Gastrocnemius medialis (tissue), 4 donors: Measurements from ENCODE around the gene EXOC7. TPM values are rescaled to one million over a fixed set of nuclear protein-coding genes. Genes with fewer than 3 reads are reported as not detected.
A peak's percentile ranks its signal among the peaks of the same experiment; 100 is the strongest.

Experiments used
- ATAC-seq, 2 donors: fragments of 150-250 bp; one replicate each; pipeline ENCODE4 v1.9.1; 2016
- DNase-seq, 2 donors: peaks; one replicate each; pipeline ENCODE4 v3.0.0-alpha.2; 2019
- H3K27ac ChIP-seq, 4 donors: fragments of 200-600 bp; sonication (generic); 1 replicate in 1 of 4; 2 replicates in 3 of 4; pipeline ENCODE4 v1.5.1; 2016 to 2018; ENCODE audit warnings: mild to moderate bottlenecking in 2 of 4, moderate library complexity in 1 of 4
- H3K27me3 ChIP-seq, 3 donors: fragments of 200-600 bp; sonication (generic) in 2 of 3; 1 replicate in 1 of 3; 2 replicates in 2 of 3; pipeline versions ENCODE4 v1.5.1 to v1.6.0; 2016 to 2019; ENCODE audit warnings: mild to moderate bottlenecking in 1 of 3, moderate library complexity in 1 of 3
- H3K36me3 ChIP-seq, 2 donors: fragments of 200-600 bp; sonication (generic) in 1 of 2; one replicate each; pipeline ENCODE4 v1.5.1; 2017 to 2018
- H3K4me1 ChIP-seq, 2 donors: fragments of 200-600 bp; sonication (generic) in 1 of 2; one replicate each; pipeline ENCODE4 v1.5.1; 2016 to 2017; ENCODE audit warnings: mild to moderate bottlenecking in 2 of 2
- H3K4me3 ChIP-seq, 4 donors: fragments of 200-600 bp; sonication (generic) in 3 of 4; 1 replicate in 1 of 4; 2 replicates in 3 of 4; pipeline ENCODE4 v1.5.1; 2016 to 2019; ENCODE audit warnings: mild to moderate bottlenecking in 2 of 4
- H3K9me3 ChIP-seq, 3 donors: fragments of 200-600 bp; sonication (generic) in 2 of 3; 1 replicate in 1 of 3; 2 replicates in 2 of 3; pipeline ENCODE4 v1.5.1; 2016 to 2019
- CTCF ChIP-seq, 5 experiments: fragments of 450-650 bp in 3 of 5; fragments of 200-600 bp in 2 of 5; sonication (generic) in 2 of 5; IDR thresholded peaks in 4 of 5; conservative IDR thresholded peaks in 1 of 5; 1 replicate in 4 of 5; 2 replicates in 1 of 5; pipeline ENCODE4 v1.5.1; 2016 to 2019; ENCODE audit warnings: antibody characterized with exemption in 5 of 5, mild to moderate bottlenecking in 3 of 5, moderate library complexity in 3 of 5
- POLR2A ChIP-seq, 2 donors: fragments of 450-650 bp; IDR thresholded peaks; one replicate each; pipeline ENCODE4 v1.6.1; 2017; ENCODE audit warnings: antibody characterized with exemption in 2 of 2, mild to moderate bottlenecking in 2 of 2, moderate library complexity in 2 of 2
- in situ Hi-C, 4 donors: fragments of 200-750 bp; cut with MboI; loops; one replicate each; pipeline versions ENCODE4 v1.15.0 to v1.8.0; 2017; ENCODE audit warnings: low sequenced_read_pairs in 4 of 4
- intact Hi-C: fragments of 100-400 bp; cut with DNase I; formaldehyde crosslinking; loops from one replicate; pipeline ENCODE4 v1.15.1; 2023; ENCODE audit warnings: low total_unique reads
- total RNA-seq, 4 donors: library from RNA; depleted of rRNA; stranded (reverse); fragments of >200 nt; gene quantifications; one replicate each; pipeline versions ENCODE4 v1.1.0 to v1.2.3, GENCODE V29; 2016

Gene EXOC7
- total RNA-seq, 4 donors from 2014 or later, result 49.5 to 70.7 (median 53.9) TPM

DNA sequence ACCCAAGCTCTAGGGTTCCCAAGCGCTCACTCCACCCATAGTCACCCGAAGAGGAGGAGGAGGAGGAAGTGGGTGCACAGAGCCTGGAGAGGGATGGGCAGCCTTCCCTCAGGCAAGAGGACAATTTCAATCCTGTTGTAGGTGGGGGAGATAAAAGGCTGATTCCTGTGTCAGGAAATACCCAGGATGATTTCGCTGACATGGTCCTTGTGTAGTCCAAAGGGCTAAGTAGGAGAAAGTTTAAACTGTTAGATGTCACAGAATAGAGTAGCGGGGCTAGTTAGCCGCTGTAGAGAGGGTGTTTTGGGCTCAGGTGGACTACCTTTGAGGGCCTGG is 1.3 kb upstream of the EXOC7 start:
- Histone ChIP-seq H3K27ac (no peak overlapping the region), H3K27me3 (no peaks in the 10 kb centered on the region), H3K4me3 (no peak overlapping the region), H3K36me3 (peaks cover 0 to 23% of the 10 kb centered on the region in 2 donors), H3K4me1 (peaks cover 13 to 18% of the 10 kb centered on the region in 2 donors), H3K9me3 (no peaks in the 10 kb centered on the region)
- DNase-seq (no peak), ATAC-seq (no peak)
- intact Hi-C loops (loop anchor here (5.0 kb wide), 1 partner anchor 128 kb away; the partner anchor contains the start of genes ACOX1 and TEN1), in situ Hi-C loops (no loop called here)
- TF ChIP-seq POLR2A (IDR thresholded peaks at IDR 0.05) (no peak), CTCF (IDR thresholded peaks at IDR 0.05 in 4 of 5, conservative IDR thresholded peaks at IDR 0.05 in 1 of 5) (no peak)

GRCh38 chr17:76104140-76104895 is 731 bp upstream of the EXOC7 start:
- ATAC-seq (peak in 1 of 2 donors; percentile 3), DNase-seq (no peak)
- intact Hi-C loops, result loop anchor here (5.0 kb wide), 1 partner anchor 127 kb away; the partner anchor contains the start of genes ACOX1 and TEN1
- Histone ChIP-seq H3K27me3 (no peaks in the 10 kb centered on the region), H3K36me3 (peaks cover 0 to 28% of the 10 kb centered on the region in 2 donors), H3K4me1 (peaks cover 13 to 18% of the 10 kb centered on the region in 2 donors), H3K9me3 (no peaks in the 10 kb centered on the region), H3K4me3 (peak overlapping the region; percentile 84 to 94 (median 89)), H3K27ac (peak overlapping the region; percentile 79 to 93 (median 84))
- in situ Hi-C loops, result no loop called here
- no peak for TF ChIP-seq CTCF (IDR thresholded peaks at IDR 0.05 in 4 of 5, conservative IDR thresholded peaks at IDR 0.05 in 1 of 5)
- no peak for TF ChIP-seq POLR2A (IDR thresholded peaks at IDR 0.05)

DNA sequence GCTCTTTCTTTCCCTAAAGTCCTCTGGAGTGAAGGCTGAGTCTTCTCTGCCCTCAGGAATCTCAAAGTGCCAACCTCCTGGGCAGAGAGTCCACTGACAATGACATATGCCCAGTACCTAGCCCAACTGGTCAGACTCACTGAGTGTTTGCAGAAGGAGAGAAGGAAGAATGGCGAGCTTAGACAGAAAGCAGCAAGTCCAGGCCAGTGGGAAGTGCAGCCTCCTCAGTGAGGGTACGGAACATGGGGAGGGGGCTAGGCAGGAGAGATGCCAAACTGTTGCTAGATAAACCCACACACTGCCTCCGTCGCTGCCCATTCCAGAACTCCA is 678 bp downstream of the EXOC7 start:
- TF ChIP-seq CTCF (IDR thresholded peaks at IDR 0.05 in 4 of 5, conservative IDR thresholded peaks at IDR 0.05 in 1 of 5) (no peak), POLR2A (IDR thresholded peaks at IDR 0.05) (no peak)
- no peaks in the 10 kb centered on the region for H3K9me3 ChIP-seq
- peak overlapping the region; percentile 79 to 93 (median 84) for H3K27ac ChIP-seq
- H3K4me3 ChIP-seq, result peak overlapping the region; percentile 84 to 94 (median 89)
- intact Hi-C loops, result loop anchor here (5.0 kb wide), 1 partner anchor 126 kb away; the partner anchor contains the start of genes ACOX1 and TEN1
- peak in 1 of 2 donors; percentile 17 for ATAC-seq
- in situ Hi-C loops, result no loop called here
- H3K27me3 ChIP-seq, result no peaks in the 10 kb centered on the region
- peaks cover 0 to 29% of the 10 kb centered on the region in 2 donors for H3K36me3 ChIP-seq
- peaks cover 13 to 18% of the 10 kb centered on the region in 2 donors for H3K4me1 ChIP-seq
- DNase-seq, result no peak

DNA sequence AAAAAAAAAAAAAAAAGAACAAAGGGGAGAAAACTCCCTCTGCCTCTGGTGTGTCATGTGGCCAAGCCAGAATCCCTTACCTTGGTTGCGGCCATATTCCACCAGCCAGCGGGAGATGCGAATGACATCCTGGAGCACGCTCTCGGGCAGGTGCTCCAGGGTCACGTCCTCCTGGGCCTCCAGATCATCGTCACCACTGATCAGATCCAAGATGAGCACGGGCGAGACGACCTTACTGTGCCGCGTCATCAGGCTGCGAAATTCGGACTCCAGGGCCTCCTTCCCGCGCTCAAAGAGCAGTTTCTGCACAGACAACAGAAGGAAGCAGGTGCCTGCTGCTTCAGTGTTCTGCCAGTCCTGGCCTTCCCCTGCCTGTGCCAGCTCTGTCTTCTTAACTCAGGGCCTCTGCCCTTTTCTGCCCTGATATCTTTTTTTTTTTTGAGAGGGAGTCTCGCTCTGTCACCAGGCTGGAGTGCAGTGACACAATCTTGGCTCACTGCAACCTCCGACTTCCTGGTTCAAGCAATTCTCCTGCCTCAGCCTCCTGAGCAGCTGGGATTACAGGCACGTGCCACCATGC is 5.8 kb downstream of the EXOC7 start:
- Histone ChIP-seq H3K27me3 (no peaks in the 10 kb centered on the region), H3K27ac (no peak overlapping the region), H3K4me1 (peaks cover 6 to 7% of the 10 kb centered on the region in 2 donors), H3K9me3 (no peaks in the 10 kb centered on the region), H3K4me3 (no peak overlapping the region), H3K36me3 (peaks cover 0 to 78% of the 10 kb centered on the region in 2 donors)
- ATAC-seq (no peak), DNase-seq (no peak)
- intact Hi-C loops (no loop called here), in situ Hi-C loops (no loop called here)
- TF ChIP-seq POLR2A (IDR thresholded peaks at IDR 0.05), result no peak
- no peak for TF ChIP-seq CTCF (IDR thresholded peaks at IDR 0.05 in 4 of 5, conservative IDR thresholded peaks at IDR 0.05 in 1 of 5)
